Measurements from ENCODE around the gene KMT2A. TPM values are rescaled to one million over a fixed set of nuclear protein-coding genes. Genes with fewer than 3 reads are reported as not detected.
"Not testable (repeated sequence)": the region's sequence is repeated elsewhere in the genome, so short reads cannot be mapped to it uniquely, and the experiment has no call there.

Gene KMT2A
- total and polyA plus RNA-seq, 10 of the 15 experiments (the other 5 are each of a cell fraction or from before 2014, with no cell fraction given), result 6.1 to 56.9 (median 25.4) TPM

- H3K4me1 ChIP-seq (ENCODE audit: control insufficient read depth, insufficient read depth, low read length); H3K9ac ChIP-seq (ENCODE audit: control insufficient read depth, insufficient read depth, low read length); H3K4me3 ChIP-seq; H3K27me3 ChIP-seq (replicated peaks in 1 of 2; ENCODE audit: control insufficient read depth in 2 of 2, insufficient read depth in 2 of 2, low read length in 1 of 2); RAD21 ChIA-PET (ENCODE audit: unreplicated experiment); BruUV-seq (replicated peaks); ATAC-seq; H3K79me2 ChIP-seq (ENCODE audit: control insufficient read depth, insufficient read depth, low read length); H3K27ac ChIP-seq (ENCODE audit: control insufficient read depth, insufficient read depth); DNase-seq (ENCODE audit: low read depth, low spot score); H3K4me2 ChIP-seq (ENCODE audit: control insufficient read depth, insufficient read depth); H3K9me3 ChIP-seq (replicated peaks; ENCODE audit: control insufficient read depth, insufficient read depth, low read length); H4K20me1 ChIP-seq (ENCODE audit: control insufficient read depth, insufficient read depth); H2AFZ ChIP-seq (ENCODE audit: control insufficient read depth, low read depth, low read length); intact Hi-C loops (cut with micrococcal nuclease; ENCODE audit: unreplicated experiment); FAIRE-seq: not testable (repeated sequence)
- SMC1A ChIA-PET (ENCODE audit: uncharacterized antibody, unreplicated experiment), result interaction anchor here (0.6 to 1.6 kb wide), 5 partner anchors 9 to 96 kb away, joined by 3 to 4 read pairs (median 3); no protein-coding TSS in a partner anchor
- WGBS (ENCODE audit: insufficient coverage, insufficient replicate concordance, low lambda C conversion rate, missing lambda C conversion rate), result 100% methylated on average over 1 of the region's 1 CpG
- H3K36me3 ChIP-seq (ENCODE audit: control insufficient read depth in 2 of 2, insufficient read depth in 2 of 2, low read length in 1 of 2), result peaks cover 8 to 30% of the 10 kb centered on the region in 2 experiments
- in situ Hi-C loops (cut with MboI), result loop anchor here (5.0 to 25.0 kb wide), 2 partner anchors 94 to 284 kb away; no protein-coding TSS in a partner anchor
- CTCF ChIA-PET, result interaction anchor here (1.1 to 1.3 kb wide), 4 partner anchors 12 to 186 kb away, joined by 3 to 5 read pairs (median 3); no protein-coding TSS in a partner anchor
- POLR2A ChIA-PET, result interaction anchor here (1.1 to 1.5 kb wide), 2 partner anchors 45 to 50 kb away, joined by 3 to 4 read pairs; partner anchors contain the start of gene KMT2A
These were observed 44.9 kb downstream of the KMT2A start for GRCh38 chr11:118481238-118481637.

- Histone ChIP-seq H4K20me1 (ENCODE audit: control insufficient read depth, insufficient read depth) (no peaks in the 10 kb centered on the region), H3K9ac (ENCODE audit: control insufficient read depth, insufficient read depth, low read length) (no peak overlapping the region), H3K79me2 (ENCODE audit: control insufficient read depth, insufficient read depth, low read length) (no peaks in the 10 kb centered on the region; the same call in 1 of the 2 replicates), H3K4me3 (no peak overlapping the region), H2AFZ (ENCODE audit: control insufficient read depth, low read depth, low read length) (no peak overlapping the region), H3K4me1 (ENCODE audit: control insufficient read depth, insufficient read depth, low read length) (no peaks in the 10 kb centered on the region), H3K9me3 (replicated peaks; ENCODE audit: control insufficient read depth, insufficient read depth, low read length) (no peaks in the 10 kb centered on the region), H3K36me3 (ENCODE audit: control insufficient read depth in 2 of 2, insufficient read depth in 2 of 2, low read length in 1 of 2) (peaks cover 6 to 22% of the 10 kb centered on the region in 2 experiments), H3K27me3 (replicated peaks in 1 of 2; ENCODE audit: control insufficient read depth in 2 of 2, insufficient read depth in 2 of 2, low read length in 1 of 2) (no peaks in the 10 kb centered on the region), H3K4me2 (ENCODE audit: control insufficient read depth, insufficient read depth) (no peak overlapping the region), H3K27ac (ENCODE audit: control insufficient read depth, insufficient read depth) (no peak overlapping the region)
- ChIA-PET CTCF (no interaction called here), RAD21 (ENCODE audit: unreplicated experiment) (no interaction called here), SMC1A (ENCODE audit: uncharacterized antibody, unreplicated experiment) (interaction anchor here (1.2 to 1.8 kb wide), 2 partner anchors 34 to 66 kb away, joined by 3 read pairs; no protein-coding TSS in a partner anchor), POLR2A (no interaction called here)
- BruUV-seq (replicated peaks), result no TSS peak
- ATAC-seq, result no peak
- intact Hi-C loops (cut with micrococcal nuclease; ENCODE audit: unreplicated experiment), result no loop called here
- no peak for FAIRE-seq
- no peak for DNase-seq (ENCODE audit: low read depth, low spot score)
- TF ChIP-seq CEBPB (IDR thresholded peaks at IDR 0.05; ENCODE audit: borderline replicate concordance in 1 of 2, low read depth in 2 of 2, low read length in 2 of 2) (no peak), CHD4 (IDR thresholded peaks at IDR 0.05) (no peak), POLR2A (IDR thresholded peaks at IDR 0.05; ENCODE audit: low read depth, low read length) (no peak), KDM1A (IDR thresholded peaks at IDR 0.05; ENCODE audit: borderline replicate concordance) (no peak), RELA (IDR thresholded peaks at IDR 0.05; ENCODE audit: borderline replicate concordance, partially characterized antibody) (no peak), CHD1 (IDR thresholded peaks at IDR 0.05; ENCODE audit: low read depth, low read length) (no peak), ESRRA (IDR thresholded peaks at IDR 0.05; ENCODE audit: low read length) (no peak), RUNX3 (IDR thresholded peaks at IDR 0.05; ENCODE audit: low read length) (no peak), RBBP5 (conservative IDR thresholded peaks at IDR 0.05) (no peak), CBX3 (IDR thresholded peaks at IDR 0.05; ENCODE audit: borderline replicate concordance, low read depth) (no peak), IRF5 (IDR thresholded peaks at IDR 0.05; ENCODE audit: borderline replicate concordance) (no peak), SP1 (IDR thresholded peaks at IDR 0.05; ENCODE audit: low read depth, low read length) (no peak), IRF3 (IDR thresholded peaks at IDR 0.05) (no peak), ZSCAN29 (IDR thresholded peaks at IDR 0.05) (no peak), ASH2L (IDR thresholded peaks at IDR 0.05; ENCODE audit: borderline replicate concordance, low read depth) (no peak), STAT3 (IDR thresholded peaks at IDR 0.05; ENCODE audit: low read depth, low read length) (no peak), LARP7 (IDR thresholded peaks at IDR 0.05) (no peak), NFXL1 (IDR thresholded peaks at IDR 0.05; ENCODE audit: borderline replicate concordance) (no peak), RFX5 (IDR thresholded peaks at IDR 0.05; ENCODE audit: low read depth, low read length) (no peak)
- WGBS (ENCODE audit: insufficient coverage, insufficient replicate concordance, low lambda C conversion rate, missing lambda C conversion rate), result 98% methylated on average over 3 of the region's 3 CpGs
- in situ Hi-C loops (cut with MboI), result loop anchor here (5.0 to 25.0 kb wide), 2 partner anchors 97 to 287 kb away; no protein-coding TSS in a partner anchor
These were observed 48.1 kb downstream of the KMT2A start for GRCh38 chr11:118484405-118484804.
